SK-N-SH (cell line): Measurements from ENCODE around the gene ICA1.
"Not testable (repeated sequence)": the region's sequence is repeated elsewhere in the genome, so short reads cannot be mapped to it uniquely, and the experiment has no call there.

Experiments
- CTCF ChIP-seq: fragments of 200-600 bp; sonication (generic); IDR thresholded peaks from 2 replicates; pipeline ENCODE4 v1.6.1; 2017; ENCODE audit warnings: antibody characterized with exemption, mild to moderate bottlenecking, moderate library complexity
- ELF1 ChIP-seq: IDR thresholded peaks from 2 replicates; pipeline ENCODE4 v1.4.0; 2012
- EZH2phosphoT487 ChIP-seq: fragments of 200-600 bp; sonication (generic); IDR thresholded peaks from 2 replicates; pipeline ENCODE4 v1.6.1; 2017; ENCODE audit warnings: low read depth, mixed run types, mild to moderate bottlenecking, antibody characterized with exemption, moderate library complexity, borderline replicate concordance
- JUND ChIP-seq: IDR thresholded peaks from 2 replicates; pipeline ENCODE4 v1.4.0; 2012
- NFIC ChIP-seq: IDR thresholded peaks from 2 replicates; pipeline ENCODE4 v1.4.0; 2012; ENCODE audit warnings: borderline replicate concordance
- PBX3 ChIP-seq: IDR thresholded peaks from 2 replicates; pipeline ENCODE4; 2012
- POLR2AphosphoS5 ChIP-seq: IDR thresholded peaks from 2 replicates; pipeline ENCODE4 v1.6.1; 2012; ENCODE audit warnings: low read depth, low read length
- REST ChIP-seq: IDR thresholded peaks from 2 replicates; pipeline ENCODE4 v1.6.1; 2012; ENCODE audit warnings: mild to moderate bottlenecking, low read depth, low read length, moderate library complexity
- RFX5 ChIP-seq: IDR thresholded peaks from 2 replicates; pipeline ENCODE4 v1.6.1; 2012; ENCODE audit warnings: mild to moderate bottlenecking, improper control_type of control experiment, low read length
- SIN3A ChIP-seq: IDR thresholded peaks from 2 replicates; pipeline ENCODE4 v1.6.1; 2012; ENCODE audit warnings: low read depth, mild to moderate bottlenecking, low read length, moderate library complexity, borderline replicate concordance
- USF2 ChIP-seq: fragments of 150-350 bp; IDR thresholded peaks from 2 replicates; pipeline ENCODE4 v1.6.1; 2017; ENCODE audit warnings: antibody characterized with exemption, low read length, low read depth, borderline replicate concordance
- YY1 ChIP-seq: IDR thresholded peaks from 2 replicates; pipeline ENCODE4 v1.4.0; 2012; ENCODE audit warnings: low read depth, mild to moderate bottlenecking

GRCh38 chr7:8063300-8063699 lies 198.7 kb downstream of the ICA1 start:
- not testable (repeated sequence) for TF ChIP-seq JUND, POLR2AphosphoS5, USF2, ELF1, PBX3, CTCF, SIN3A, REST, EZH2phosphoT487, RFX5, YY1, NFIC
